ENCODE results near the gene FOSL1. TPM values are rescaled to one million over a fixed set of nuclear protein-coding genes. Genes with fewer than 3 reads are reported as not detected.

The FOSL1 gene
- total and polyA plus RNA-seq, 2 donors (not counting 1 experiment from before 2014, with no cell fraction given) = 2.3 TPM; not detected in 1

GRCh38 chr11:65862941-65863888 lies 37.0 kb downstream of the FOSL1 start:
- H3K27ac Mint-ChIP-seq = no peak overlapping the region
- no peaks in the 10 kb centered on the region for H3K27me3 Mint-ChIP-seq
- Histone ChIP-seq H4K20me1 (ENCODE audit: control insufficient read depth, insufficient read depth, low read length, poor library complexity, severe bottlenecking) (peaks cover 34% of the 10 kb centered on the region), H3K79me2 (ENCODE audit: control insufficient read depth, insufficient read depth, low read length) (peaks cover 30% of the 10 kb centered on the region), H3K9me3 (ENCODE audit: control extremely low read depth in 1 of 3, control insufficient read depth in 2 of 3, insufficient read depth in 1 of 3, low read length in 2 of 3) (no peaks in the 10 kb centered on the region), H3K9ac (ENCODE audit: low read length) (no peak overlapping the region), H2AFZ (ENCODE audit: insufficient read depth, low read depth, low read length, poor library complexity, severe bottlenecking) (no peak overlapping the region), H3K27me3 (replicated peaks in 1 of 4; ENCODE audit: control extremely low read depth in 1 of 4, control insufficient read depth in 3 of 4, insufficient read depth in 4 of 4, low read length in 3 of 4) (no peaks in the 10 kb centered on the region), H3K4me1 (ENCODE audit: control insufficient read depth in 2 of 2, insufficient read depth in 2 of 2, low read length in 2 of 2) (peaks cover 16 to 33% of the 10 kb centered on the region in 2 donors), H3K4me2 (replicated peaks; ENCODE audit: low read depth, low read length, poor library complexity, severe bottlenecking) (no peak overlapping the region), H3K36me3 (replicated peaks in 1 of 2; ENCODE audit: control extremely low read depth in 1 of 2, control insufficient read depth in 1 of 2, extremely low read depth in 1 of 2, insufficient read depth in 2 of 2, low read length in 1 of 2) (peaks cover 0 to 52% of the 10 kb centered on the region in 2 experiments), H3K4me3 (ENCODE audit: control extremely low read depth in 1 of 5, extremely low read depth in 1 of 5, insufficient read depth in 1 of 5, low read depth in 2 of 5, low read length in 4 of 5) (no peak overlapping the region), H3K27ac (ENCODE audit: low read length in 2 of 2) (no peak overlapping the region)
- H3K4me1 Mint-ChIP-seq = peaks cover 27% of the 10 kb centered on the region
- 99% methylated on average over 17 of the region's 24 CpGs for WGBS (ENCODE audit: insufficient coverage)
- ChIA-PET CTCF (interaction anchor here (1.1 to 8.6 kb wide), 2 partner anchors 10 to 24 kb away, joined by 3 to 244 read pairs; partner anchors contain the start of genes CCDC85B and FIBP), POLR2A (no interaction called here)
- no peak overlapping the region for H3K4me3 Mint-ChIP-seq
- ATAC-seq (ENCODE audit: low read depth) (no peak), DNase-seq (peak; percentile 20)
- no peaks in the 10 kb centered on the region for H3K9me3 Mint-ChIP-seq (ENCODE audit: insufficient read depth)
- TF ChIP-seq EZH2 (IDR thresholded peaks at IDR 0.05; ENCODE audit: borderline replicate concordance, insufficient read depth, low read depth, low read length, poor library complexity, severe bottlenecking) (no peak), CTCF (IDR thresholded peaks at IDR 0.05) (no peak)
- intact Hi-C loops (cut with micrococcal nuclease) = no loop called here
